ENCODE measurements around the gene TARS3. TPM values are rescaled to one million over a fixed set of nuclear protein-coding genes. Genes with fewer than 3 reads are reported as not detected.

Gene TARS3
- 11.2 and 11.4 TPM in 2 replicates for total RNA-seq

DNA sequence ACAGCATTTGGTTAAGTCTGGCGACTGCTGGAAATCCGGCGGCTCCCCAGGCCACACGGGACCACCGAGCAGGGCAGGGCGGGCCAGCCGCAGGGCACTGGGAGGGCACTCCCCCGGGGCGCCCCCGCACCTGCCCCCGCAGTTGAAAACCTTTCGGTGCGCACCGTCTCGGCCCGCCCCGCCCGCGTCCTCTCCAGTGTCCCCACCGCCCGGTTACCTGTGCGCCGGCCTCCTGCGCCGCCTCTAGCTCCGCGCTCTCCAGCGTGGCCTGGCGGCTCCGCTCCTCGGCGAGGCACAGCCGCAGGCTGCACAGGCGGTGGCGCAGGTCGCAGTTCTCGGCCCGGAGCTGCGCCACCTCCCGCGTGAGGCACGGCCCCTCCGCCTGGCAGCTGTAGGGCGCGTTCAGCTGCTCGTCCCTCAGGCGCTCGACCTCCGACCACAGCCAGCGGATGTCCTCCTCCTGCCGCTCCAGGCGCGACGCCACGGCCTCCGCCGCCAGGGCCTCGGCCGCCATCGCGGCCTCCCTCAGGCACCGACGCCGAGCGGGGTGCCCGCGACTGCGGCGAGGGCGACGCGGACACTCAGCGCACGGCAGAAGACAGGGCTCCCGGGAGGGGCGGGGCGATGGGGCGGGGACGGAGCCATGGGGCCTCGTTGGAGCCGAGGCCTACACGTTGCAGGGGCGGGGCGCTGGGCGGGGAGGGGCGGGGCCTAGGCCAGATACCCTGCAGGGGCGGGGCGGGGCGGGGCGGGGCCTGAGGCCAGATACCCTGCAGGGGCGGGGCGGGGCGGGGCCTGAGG lies at the start of gene TARS3:
Gene TARS3, minus strand, starts transcription at position 600 of the 801 bp plus-strand sequence. Its CDS starts 86 bp downstream, at position 514.

DNA sequence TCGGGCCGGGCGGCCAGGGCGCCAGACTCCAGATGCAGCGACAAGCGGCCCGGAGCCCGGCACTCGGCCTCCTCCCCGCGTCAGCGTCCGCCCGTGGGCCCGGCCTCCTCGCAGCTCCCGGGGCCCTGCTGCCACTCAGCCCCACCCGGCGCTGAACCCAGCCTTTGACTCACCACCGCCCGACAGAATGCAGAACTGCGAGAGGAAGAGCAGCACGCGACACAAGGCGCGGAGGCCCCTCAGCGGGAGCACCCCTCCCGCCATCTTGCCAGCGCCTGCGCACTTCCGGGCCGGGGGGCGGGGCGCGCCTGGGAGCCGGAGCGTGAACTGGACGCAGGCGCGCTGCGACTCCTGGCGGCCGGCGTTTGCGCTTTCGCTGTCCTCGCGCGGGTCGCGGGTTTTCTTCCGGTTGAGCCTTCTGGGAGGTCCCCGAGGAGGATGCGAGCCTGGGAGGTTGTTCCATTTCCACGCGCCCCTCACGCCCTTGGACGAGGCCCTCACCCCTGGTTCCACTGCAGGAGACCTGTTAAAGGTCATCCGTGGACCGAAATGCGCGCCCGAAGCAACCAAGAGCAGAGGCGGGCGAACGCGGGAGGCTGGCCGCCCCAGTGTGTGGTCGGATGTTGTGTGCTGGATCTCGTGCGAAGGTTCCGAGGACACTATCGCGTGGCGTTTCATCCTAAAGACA lies 72.0 kb downstream of the TARS3 start, which contains the start of gene TM2D3:
Gene TM2D3, minus strand, starts transcription at position 284 of the 688 bp plus-strand sequence. Its CDS starts 20 bp downstream, at position 264.

Other genes with a start within 250 kb of the TARS3 start
- gene PCSK6, start 234.8 kb downstream of the TARS3 start, total RNA-seq: 0.09 and 0.16 TPM in 2 replicates
- 46.5 and 77.6 TPM in 2 replicates for gene TM2D3, start 72.1 kb downstream of the TARS3 start, total RNA-seq
- not detected in 2 replicates for gene OR4F6, start 79.0 kb upstream of the TARS3 start, total RNA-seq
- gene OR4F15, start 87.7 kb upstream of the TARS3 start, total RNA-seq: not detected in 2 replicates